ENCODE measurements around the gene SUCLA2.

The SUCLA2 gene

DNA sequence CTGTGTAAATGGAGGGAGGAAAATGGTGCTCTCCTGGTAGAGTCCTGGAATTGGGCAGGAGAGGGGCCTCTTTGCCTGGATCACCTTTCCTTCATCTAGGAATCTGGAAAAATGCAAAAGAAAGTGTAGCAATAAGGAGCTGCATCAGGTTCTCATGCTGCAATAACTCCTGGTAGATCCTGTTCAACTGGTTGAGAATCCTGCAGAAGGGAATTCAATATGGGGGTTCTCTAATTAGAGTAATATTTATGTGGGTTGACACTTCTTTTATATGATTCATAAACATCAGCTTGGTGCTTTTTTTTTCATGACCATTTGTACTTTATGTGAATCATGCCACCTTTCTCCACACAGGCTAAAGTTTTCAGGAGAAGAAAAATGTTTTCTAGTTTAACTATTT, 27.0 kb upstream of the SUCLA2 start:
- Histone ChIP-seq H3K79me2 (ENCODE audit: insufficient read depth, low read length) (no peaks in the 10 kb centered on the region), H3K9me2 (replicated peaks; ENCODE audit: low read depth, low read length) (no peaks in the 10 kb centered on the region), H3K4me3 (ENCODE audit: low read length, poor library complexity, severe bottlenecking) (no peak overlapping the region), H3F3A (ENCODE audit: low read depth) (no peaks in the 10 kb centered on the region), H2AFZ (ENCODE audit: low read length) (no peak overlapping the region), H3K36me3 (ENCODE audit: insufficient read depth, low read length) (no peaks in the 10 kb centered on the region), H3K4me2 (ENCODE audit: low read depth, low read length, poor library complexity, severe bottlenecking) (no peak overlapping the region), H3K9ac (ENCODE audit: low read depth, low read length, poor library complexity, severe bottlenecking) (no peak overlapping the region), H3K27me3 (ENCODE audit: insufficient read depth, low read length, poor library complexity, severe bottlenecking) (no peaks in the 10 kb centered on the region), H4K20me1 (ENCODE audit: insufficient read depth, low read length, poor library complexity, severe bottlenecking) (no peaks in the 10 kb centered on the region), H3K9me3 (ENCODE audit: insufficient read depth, low read depth, low read length) (peaks cover 13% of the 10 kb centered on the region; the same call in 1 of the 2 replicates), H3K4me1 (ENCODE audit: insufficient read depth, low read length, poor library complexity, severe bottlenecking) (no peaks in the 10 kb centered on the region)
- TF ChIP-seq, protein P1, sequence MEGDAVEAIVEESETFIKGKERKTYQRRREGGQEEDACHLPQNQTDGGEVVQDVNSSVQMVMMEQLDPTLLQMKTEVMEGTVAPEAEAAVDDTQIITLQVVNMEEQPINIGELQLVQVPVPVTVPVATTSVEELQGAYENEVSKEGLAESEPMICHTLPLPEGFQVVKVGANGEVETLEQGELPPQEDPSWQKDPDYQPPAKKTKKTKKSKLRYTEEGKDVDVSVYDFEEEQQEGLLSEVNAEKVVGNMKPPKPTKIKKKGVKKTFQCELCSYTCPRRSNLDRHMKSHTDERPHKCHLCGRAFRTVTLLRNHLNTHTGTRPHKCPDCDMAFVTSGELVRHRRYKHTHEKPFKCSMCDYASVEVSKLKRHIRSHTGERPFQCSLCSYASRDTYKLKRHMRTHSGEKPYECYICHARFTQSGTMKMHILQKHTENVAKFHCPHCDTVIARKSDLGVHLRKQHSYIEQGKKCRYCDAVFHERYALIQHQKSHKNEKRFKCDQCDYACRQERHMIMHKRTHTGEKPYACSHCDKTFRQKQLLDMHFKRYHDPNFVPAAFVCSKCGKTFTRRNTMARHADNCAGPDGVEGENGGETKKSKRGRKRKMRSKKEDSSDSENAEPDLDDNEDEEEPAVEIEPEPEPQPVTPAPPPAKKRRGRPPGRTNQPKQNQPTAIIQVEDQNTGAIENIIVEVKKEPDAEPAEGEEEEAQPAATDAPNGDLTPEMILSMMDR (conservative IDR thresholded peaks at IDR 0.05; ENCODE audit: low read length) = no peak
- no peak for TF ChIP-seq EZH2phosphoT487 (IDR thresholded peaks at IDR 0.05; ENCODE audit: borderline replicate concordance)

DNA sequence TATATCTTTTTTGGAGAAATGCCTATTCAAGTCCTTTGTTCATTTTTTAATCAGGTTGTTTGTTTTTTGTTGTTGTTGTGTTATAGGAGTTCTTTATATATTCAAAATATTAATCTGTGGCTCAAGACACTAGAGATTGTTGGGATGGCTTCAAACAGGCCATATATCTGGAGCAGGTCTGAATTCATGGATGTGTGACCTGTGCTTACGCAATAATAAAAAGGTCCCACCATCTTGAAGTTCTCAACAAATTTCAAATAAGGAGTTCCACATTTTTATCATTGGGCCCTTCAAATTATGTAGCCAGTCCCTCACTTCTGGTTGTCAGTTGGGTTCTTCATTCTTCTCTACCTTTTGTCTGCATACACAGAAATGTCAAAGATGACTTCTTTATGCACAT, 18.7 kb upstream of the SUCLA2 start:
- H3K9me2 ChIP-seq (replicated peaks; ENCODE audit: low read depth, low read length) = no peaks in the 10 kb centered on the region
- H3K79me2 ChIP-seq (ENCODE audit: insufficient read depth, low read length) = no peaks in the 10 kb centered on the region
- no peaks in the 10 kb centered on the region for H3K4me1 ChIP-seq (ENCODE audit: insufficient read depth, low read length, poor library complexity, severe bottlenecking)
- no peaks in the 10 kb centered on the region for H3F3A ChIP-seq (ENCODE audit: low read depth)
- no peak overlapping the region for H3K4me3 ChIP-seq (ENCODE audit: low read length, poor library complexity, severe bottlenecking)
- no peaks in the 10 kb centered on the region for H3K27me3 ChIP-seq (ENCODE audit: insufficient read depth, low read length, poor library complexity, severe bottlenecking)
- H3K9ac ChIP-seq (ENCODE audit: low read depth, low read length, poor library complexity, severe bottlenecking) = no peak overlapping the region
- no peaks in the 10 kb centered on the region for H4K20me1 ChIP-seq (ENCODE audit: insufficient read depth, low read length, poor library complexity, severe bottlenecking)
- H2AFZ ChIP-seq (ENCODE audit: low read length) = no peak overlapping the region
- no peaks in the 10 kb centered on the region for H3K36me3 ChIP-seq (ENCODE audit: insufficient read depth, low read length)
- no peaks in the 10 kb centered on the region for H3K9me3 ChIP-seq (ENCODE audit: insufficient read depth, low read depth, low read length)
- no peak for TF ChIP-seq EZH2phosphoT487 (IDR thresholded peaks at IDR 0.05; ENCODE audit: borderline replicate concordance)
- TF ChIP-seq, protein P1 (conservative IDR thresholded peaks at IDR 0.05; ENCODE audit: low read length) = no peak
- H3K4me2 ChIP-seq (ENCODE audit: low read depth, low read length, poor library complexity, severe bottlenecking) = no peak overlapping the region

- no peaks in the 10 kb centered on the region for H3K79me2 ChIP-seq (ENCODE audit: insufficient read depth, low read length)
- no peaks in the 10 kb centered on the region for H3F3A ChIP-seq (ENCODE audit: low read depth)
- TF ChIP-seq, protein P1 (conservative IDR thresholded peaks at IDR 0.05; ENCODE audit: low read length) = no peak
- TF ChIP-seq EZH2phosphoT487 (IDR thresholded peaks at IDR 0.05; ENCODE audit: borderline replicate concordance) = no peak
- H3K9me2 ChIP-seq (replicated peaks; ENCODE audit: low read depth, low read length) = no peaks in the 10 kb centered on the region
- H3K36me3 ChIP-seq (ENCODE audit: insufficient read depth, low read length) = no peaks in the 10 kb centered on the region
- H3K4me1 ChIP-seq (ENCODE audit: insufficient read depth, low read length, poor library complexity, severe bottlenecking) = no peaks in the 10 kb centered on the region
- H3K27me3 ChIP-seq (ENCODE audit: insufficient read depth, low read length, poor library complexity, severe bottlenecking) = no peaks in the 10 kb centered on the region
- H2AFZ ChIP-seq (ENCODE audit: low read length) = no peak overlapping the region
- no peaks in the 10 kb centered on the region for H4K20me1 ChIP-seq (ENCODE audit: insufficient read depth, low read length, poor library complexity, severe bottlenecking)
- H3K4me2 ChIP-seq (ENCODE audit: low read depth, low read length, poor library complexity, severe bottlenecking) = no peak overlapping the region
- H3K4me3 ChIP-seq (ENCODE audit: low read length, poor library complexity, severe bottlenecking) = no peak overlapping the region
- no peak overlapping the region for H3K9ac ChIP-seq (ENCODE audit: low read depth, low read length, poor library complexity, severe bottlenecking)
- H3K9me3 ChIP-seq (ENCODE audit: insufficient read depth, low read depth, low read length) = no peaks in the 10 kb centered on the region
Measured at GRCh38 chr13:48018637-48019036, 17.6 kb upstream of the SUCLA2 start.

Data from Loucy (cell line).